PC-9 (cell line): ENCODE results near the gene CEP170.

Experiments
- CTCF ChIP-seq: fragments of 200-600 bp; sonication (generic); conservative IDR thresholded peaks from 2 replicates; pipeline ENCODE4 v1.6.1; 2017; ENCODE audit warnings: mixed run types, antibody characterized with exemption, mild to moderate bottlenecking, moderate library complexity
- EZH2 ChIP-seq: fragments of 200-600 bp; sonication (generic); IDR thresholded peaks from 2 replicates; pipeline ENCODE4 v1.8.0; 2017; ENCODE audit warnings: antibody characterized with exemption, low read depth

GRCh38 chr1:243280571-243281129 lies 25.6 kb upstream of the CEP170 start:
- no peak for TF ChIP-seq CTCF
- TF ChIP-seq EZH2: no peak
